Gastrocnemius medialis (tissue), 4 donors: ENCODE measurements around the gene PTPRR.

ENCODE experiments used
- CTCF ChIP-seq, 5 experiments: fragments of 450-650 bp in 3 of 5; fragments of 200-600 bp in 2 of 5; sonication (generic) in 2 of 5; IDR thresholded peaks in 4 of 5; conservative IDR thresholded peaks in 1 of 5; 1 replicate in 4 of 5; 2 replicates in 1 of 5; pipeline ENCODE4 v1.5.1; 2016 to 2019; ENCODE audit warnings: antibody characterized with exemption in 5 of 5, mild to moderate bottlenecking in 3 of 5, moderate library complexity in 3 of 5
- POLR2A ChIP-seq, 2 donors: fragments of 450-650 bp; IDR thresholded peaks; one replicate each; pipeline ENCODE4 v1.6.1; 2017; ENCODE audit warnings: antibody characterized with exemption in 2 of 2, mild to moderate bottlenecking in 2 of 2, moderate library complexity in 2 of 2

- TF ChIP-seq CTCF (IDR thresholded peaks at IDR 0.05 in 4 of 5, conservative IDR thresholded peaks at IDR 0.05 in 1 of 5): no peak
- TF ChIP-seq POLR2A (IDR thresholded peaks at IDR 0.05): no peak
These were observed 147.7 kb downstream of the PTPRR start for GRCh38 chr12:70772836-70773235.
